Neural cell (in vitro differentiated cells): ENCODE data around the gene DNAI1.

ENCODE experiments used
- EZH2 ChIP-seq: fragments of 200-600, 300-800 bp; shearing (Covaris generic), sonication (generic); IDR thresholded peaks from 2 replicates; pipeline ENCODE4 v1.6.1; 2014; ENCODE audit warnings: antibody characterized with exemption, low read length, borderline replicate concordance, mild to moderate bottlenecking; ENCODE audit not compliant: insufficient read depth, poor library complexity, severe bottlenecking
- MXI1 ChIP-seq: fragments of 450-650 bp; conservative IDR thresholded peaks from 2 replicates; pipeline ENCODE4 v1.6.1; 2014; ENCODE audit warnings: antibody characterized with exemption, mild to moderate bottlenecking; ENCODE audit not compliant: poor library complexity, severe bottlenecking
- TAF1 ChIP-seq: IDR thresholded peaks from 2 replicates; pipeline ENCODE4 v1.6.1; 2012; ENCODE audit warnings: low read depth
- TF ChIP-seq, protein P1 (sequence below): fragments of 450-650 bp; IDR thresholded peaks from 2 replicates; pipeline ENCODE4 v1.5.1; 2014; ENCODE audit warnings: antibody characterized with exemption, mild to moderate bottlenecking, moderate library complexity; ENCODE audit not compliant: poor library complexity, severe bottlenecking
- TF ChIP-seq, protein P2 (sequence below): IDR thresholded peaks from 2 replicates; pipeline ENCODE4 v1.6.1; 2012; ENCODE audit warnings: borderline replicate concordance

GRCh38 chr9:34557426-34558321, 99.1 kb downstream of the DNAI1 start:
- TF ChIP-seq, protein P1, sequence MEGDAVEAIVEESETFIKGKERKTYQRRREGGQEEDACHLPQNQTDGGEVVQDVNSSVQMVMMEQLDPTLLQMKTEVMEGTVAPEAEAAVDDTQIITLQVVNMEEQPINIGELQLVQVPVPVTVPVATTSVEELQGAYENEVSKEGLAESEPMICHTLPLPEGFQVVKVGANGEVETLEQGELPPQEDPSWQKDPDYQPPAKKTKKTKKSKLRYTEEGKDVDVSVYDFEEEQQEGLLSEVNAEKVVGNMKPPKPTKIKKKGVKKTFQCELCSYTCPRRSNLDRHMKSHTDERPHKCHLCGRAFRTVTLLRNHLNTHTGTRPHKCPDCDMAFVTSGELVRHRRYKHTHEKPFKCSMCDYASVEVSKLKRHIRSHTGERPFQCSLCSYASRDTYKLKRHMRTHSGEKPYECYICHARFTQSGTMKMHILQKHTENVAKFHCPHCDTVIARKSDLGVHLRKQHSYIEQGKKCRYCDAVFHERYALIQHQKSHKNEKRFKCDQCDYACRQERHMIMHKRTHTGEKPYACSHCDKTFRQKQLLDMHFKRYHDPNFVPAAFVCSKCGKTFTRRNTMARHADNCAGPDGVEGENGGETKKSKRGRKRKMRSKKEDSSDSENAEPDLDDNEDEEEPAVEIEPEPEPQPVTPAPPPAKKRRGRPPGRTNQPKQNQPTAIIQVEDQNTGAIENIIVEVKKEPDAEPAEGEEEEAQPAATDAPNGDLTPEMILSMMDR: no peak
- TF ChIP-seq EZH2 (no peak), TAF1 (no peak), MXI1 (no peak)
- TF ChIP-seq, protein P2, sequence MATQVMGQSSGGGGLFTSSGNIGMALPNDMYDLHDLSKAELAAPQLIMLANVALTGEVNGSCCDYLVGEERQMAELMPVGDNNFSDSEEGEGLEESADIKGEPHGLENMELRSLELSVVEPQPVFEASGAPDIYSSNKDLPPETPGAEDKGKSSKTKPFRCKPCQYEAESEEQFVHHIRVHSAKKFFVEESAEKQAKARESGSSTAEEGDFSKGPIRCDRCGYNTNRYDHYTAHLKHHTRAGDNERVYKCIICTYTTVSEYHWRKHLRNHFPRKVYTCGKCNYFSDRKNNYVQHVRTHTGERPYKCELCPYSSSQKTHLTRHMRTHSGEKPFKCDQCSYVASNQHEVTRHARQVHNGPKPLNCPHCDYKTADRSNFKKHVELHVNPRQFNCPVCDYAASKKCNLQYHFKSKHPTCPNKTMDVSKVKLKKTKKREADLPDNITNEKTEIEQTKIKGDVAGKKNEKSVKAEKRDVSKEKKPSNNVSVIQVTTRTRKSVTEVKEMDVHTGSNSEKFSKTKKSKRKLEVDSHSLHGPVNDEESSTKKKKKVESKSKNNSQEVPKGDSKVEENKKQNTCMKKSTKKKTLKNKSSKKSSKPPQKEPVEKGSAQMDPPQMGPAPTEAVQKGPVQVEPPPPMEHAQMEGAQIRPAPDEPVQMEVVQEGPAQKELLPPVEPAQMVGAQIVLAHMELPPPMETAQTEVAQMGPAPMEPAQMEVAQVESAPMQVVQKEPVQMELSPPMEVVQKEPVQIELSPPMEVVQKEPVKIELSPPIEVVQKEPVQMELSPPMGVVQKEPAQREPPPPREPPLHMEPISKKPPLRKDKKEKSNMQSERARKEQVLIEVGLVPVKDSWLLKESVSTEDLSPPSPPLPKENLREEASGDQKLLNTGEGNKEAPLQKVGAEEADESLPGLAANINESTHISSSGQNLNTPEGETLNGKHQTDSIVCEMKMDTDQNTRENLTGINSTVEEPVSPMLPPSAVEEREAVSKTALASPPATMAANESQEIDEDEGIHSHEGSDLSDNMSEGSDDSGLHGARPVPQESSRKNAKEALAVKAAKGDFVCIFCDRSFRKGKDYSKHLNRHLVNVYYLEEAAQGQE: no peak
